Neural cell (in vitro differentiated cells): ENCODE results near the gene AP2A2. TPM values are rescaled to one million over a fixed set of nuclear protein-coding genes. Genes with fewer than 3 reads are reported as not detected.

Source experiments
- H2AFZ ChIP-seq: fragments of 200-600, 300-800 bp; sonication (generic), shearing (Covaris generic); 2 replicates; pipeline ENCODE4 v1.6.0; 2014; ENCODE audit warnings: low read depth, mild to moderate bottlenecking, antibody characterized with exemption, low read length, moderate library complexity
- H3F3A ChIP-seq: fragments of 200-600 bp; shearing (Covaris generic); 2 replicates; pipeline ENCODE4 v1.6.1; 2016; ENCODE audit warnings: mild to moderate bottlenecking, moderate library complexity, mixed read lengths, antibody characterized with exemption, low read length; ENCODE audit not compliant: insufficient read depth, poor library complexity, severe bottlenecking
- H3K27ac ChIP-seq: fragments of 200-600, 300-800 bp; sonication (generic), shearing (Covaris generic); 2 replicates; pipeline ENCODE4 v1.5.1; 2014; ENCODE audit warnings: mild to moderate bottlenecking, low read length, moderate library complexity
- H3K27me3 ChIP-seq: fragments of 300-800, 200-600 bp; sonication (generic), shearing (Covaris generic); 2 replicates; pipeline ENCODE4 v1.6.0; 2014; ENCODE audit warnings: mild to moderate bottlenecking, low read depth, low read length, moderate library complexity; ENCODE audit not compliant: insufficient read depth
- H3K36me3 ChIP-seq: fragments of 300-800, 200-600 bp; sonication (generic), shearing (Covaris generic); 2 replicates; pipeline ENCODE4 v1.5.1; 2014; ENCODE audit warnings: mild to moderate bottlenecking, antibody characterized with exemption, low read length, moderate library complexity; ENCODE audit not compliant: insufficient read depth
- H3K4me2 ChIP-seq: fragments of 300-800, 200-600 bp; sonication (generic), shearing (Covaris generic); 2 replicates; pipeline ENCODE4 v1.6.0; 2014; ENCODE audit warnings: mild to moderate bottlenecking, low read length
- H3K4me3 ChIP-seq: fragments of 300-800, 200-600 bp; sonication (generic), shearing (Covaris generic); 2 replicates; pipeline ENCODE4 v1.5.1; 2014; ENCODE audit warnings: mild to moderate bottlenecking, low read length, moderate library complexity
- H3K79me2 ChIP-seq: fragments of 200-600 bp; shearing (Covaris generic); replicated peaks from 2 replicates; pipeline ENCODE4 v1.6.0; 2014; ENCODE audit warnings: mild to moderate bottlenecking, low read length, moderate library complexity; ENCODE audit not compliant: insufficient read depth
- H3K9ac ChIP-seq: fragments of 300-800, 200-600 bp; sonication (generic), shearing (Covaris generic); 2 replicates; pipeline ENCODE4 v1.6.1; 2016; ENCODE audit warnings: mild to moderate bottlenecking, low read length, mixed read lengths
- H3K9me2 ChIP-seq: fragments of 200-600 bp; shearing (Covaris generic); 2 replicates; pipeline ENCODE4 v1.6.1; 2016; ENCODE audit warnings: mild to moderate bottlenecking, low read length, mixed read lengths; ENCODE audit not compliant: insufficient read depth
- H3K9me3 ChIP-seq: fragments of 200-600, 300-800 bp; sonication (generic), shearing (Covaris generic); 2 replicates; pipeline ENCODE4 v1.6.1; 2016; ENCODE audit warnings: mild to moderate bottlenecking, mixed run types, low read length, moderate library complexity, mixed read lengths
- H4K20me1 ChIP-seq: fragments of 200-600 bp; shearing (Covaris generic); 2 replicates; pipeline ENCODE4 v1.6.1; 2016; ENCODE audit warnings: mild to moderate bottlenecking, mixed run types; ENCODE audit not compliant: insufficient read depth
- CTCF ChIP-seq: fragments of 450-650 bp; IDR thresholded peaks from 2 replicates; pipeline ENCODE4 v1.5.1; 2014; ENCODE audit warnings: antibody characterized with exemption, mild to moderate bottlenecking, moderate library complexity; ENCODE audit not compliant: poor library complexity, severe bottlenecking
- EP300 ChIP-seq: fragments of 450-650 bp; conservative IDR thresholded peaks from 2 replicates; pipeline ENCODE4 v1.6.1; 2014; ENCODE audit warnings: antibody characterized with exemption, mild to moderate bottlenecking, moderate library complexity; ENCODE audit not compliant: poor library complexity, severe bottlenecking
- EZH2 ChIP-seq: fragments of 200-600, 300-800 bp; shearing (Covaris generic), sonication (generic); IDR thresholded peaks from 2 replicates; pipeline ENCODE4 v1.6.1; 2014; ENCODE audit warnings: antibody characterized with exemption, low read length, borderline replicate concordance, mild to moderate bottlenecking; ENCODE audit not compliant: insufficient read depth, poor library complexity, severe bottlenecking
- MXI1 ChIP-seq: fragments of 450-650 bp; conservative IDR thresholded peaks from 2 replicates; pipeline ENCODE4 v1.6.1; 2014; ENCODE audit warnings: antibody characterized with exemption, mild to moderate bottlenecking; ENCODE audit not compliant: poor library complexity, severe bottlenecking
- POLR2AphosphoS5 ChIP-seq: IDR thresholded peaks from 2 replicates; pipeline ENCODE4 v1.6.1; 2012
- RAD21 ChIP-seq: fragments of 450-650 bp; conservative IDR thresholded peaks from 2 replicates; pipeline ENCODE4 v1.6.1; 2014; ENCODE audit warnings: antibody characterized with exemption, mild to moderate bottlenecking, moderate library complexity
- SMC3 ChIP-seq: fragments of 450-650 bp; conservative IDR thresholded peaks from 2 replicates; pipeline ENCODE4 v1.6.1; 2014; ENCODE audit warnings: antibody characterized with exemption, mild to moderate bottlenecking, moderate library complexity; ENCODE audit not compliant: poor library complexity
- TAF1 ChIP-seq: IDR thresholded peaks from 2 replicates; pipeline ENCODE4 v1.6.1; 2012; ENCODE audit warnings: low read depth
- polyA plus RNA-seq: library from polyadenylated mRNA; depleted of rRNA; stranded (reverse); fragments of >200 nt; gene quantifications from 2 replicates; pipeline ENCODE4 v1.2.3, GENCODE V29; 2014
- TF ChIP-seq, protein P1 (sequence below): IDR thresholded peaks from 2 replicates; pipeline ENCODE4 v1.6.1; 2012; ENCODE audit warnings: borderline replicate concordance

Gene AP2A2
- polyA plus RNA-seq, 1 donor from 2014 or later: 46.5 TPM

- TF ChIP-seq TAF1: no peak
- no peak for TF ChIP-seq EP300
- TF ChIP-seq RAD21: no peak
- TF ChIP-seq POLR2AphosphoS5: no peak
- TF ChIP-seq, protein P1, sequence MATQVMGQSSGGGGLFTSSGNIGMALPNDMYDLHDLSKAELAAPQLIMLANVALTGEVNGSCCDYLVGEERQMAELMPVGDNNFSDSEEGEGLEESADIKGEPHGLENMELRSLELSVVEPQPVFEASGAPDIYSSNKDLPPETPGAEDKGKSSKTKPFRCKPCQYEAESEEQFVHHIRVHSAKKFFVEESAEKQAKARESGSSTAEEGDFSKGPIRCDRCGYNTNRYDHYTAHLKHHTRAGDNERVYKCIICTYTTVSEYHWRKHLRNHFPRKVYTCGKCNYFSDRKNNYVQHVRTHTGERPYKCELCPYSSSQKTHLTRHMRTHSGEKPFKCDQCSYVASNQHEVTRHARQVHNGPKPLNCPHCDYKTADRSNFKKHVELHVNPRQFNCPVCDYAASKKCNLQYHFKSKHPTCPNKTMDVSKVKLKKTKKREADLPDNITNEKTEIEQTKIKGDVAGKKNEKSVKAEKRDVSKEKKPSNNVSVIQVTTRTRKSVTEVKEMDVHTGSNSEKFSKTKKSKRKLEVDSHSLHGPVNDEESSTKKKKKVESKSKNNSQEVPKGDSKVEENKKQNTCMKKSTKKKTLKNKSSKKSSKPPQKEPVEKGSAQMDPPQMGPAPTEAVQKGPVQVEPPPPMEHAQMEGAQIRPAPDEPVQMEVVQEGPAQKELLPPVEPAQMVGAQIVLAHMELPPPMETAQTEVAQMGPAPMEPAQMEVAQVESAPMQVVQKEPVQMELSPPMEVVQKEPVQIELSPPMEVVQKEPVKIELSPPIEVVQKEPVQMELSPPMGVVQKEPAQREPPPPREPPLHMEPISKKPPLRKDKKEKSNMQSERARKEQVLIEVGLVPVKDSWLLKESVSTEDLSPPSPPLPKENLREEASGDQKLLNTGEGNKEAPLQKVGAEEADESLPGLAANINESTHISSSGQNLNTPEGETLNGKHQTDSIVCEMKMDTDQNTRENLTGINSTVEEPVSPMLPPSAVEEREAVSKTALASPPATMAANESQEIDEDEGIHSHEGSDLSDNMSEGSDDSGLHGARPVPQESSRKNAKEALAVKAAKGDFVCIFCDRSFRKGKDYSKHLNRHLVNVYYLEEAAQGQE: no peak
- TF ChIP-seq EZH2: no peak
- no peak for TF ChIP-seq MXI1
- no peak for TF ChIP-seq SMC3
- TF ChIP-seq CTCF: no peak
- Histone ChIP-seq H3K36me3 (no peaks in the 10 kb centered on the region), H3K79me2 (no peaks in the 10 kb centered on the region), H3K4me3 (no peak overlapping the region), H2AFZ (no peak overlapping the region), H3K9me3 (no peaks in the 10 kb centered on the region), H3K4me2 (no peak overlapping the region), H4K20me1 (no peaks in the 10 kb centered on the region), H3K9ac (no peak overlapping the region), H3K27me3 (no peaks in the 10 kb centered on the region), H3K27ac (no peak overlapping the region), H3F3A (no peaks in the 10 kb centered on the region), H3K9me2 (no peaks in the 10 kb centered on the region)
These were observed 111.3 kb downstream of the AP2A2 start for GRCh38 chr11:1036931-1037330.

- Histone ChIP-seq H4K20me1 (no peaks in the 10 kb centered on the region), H3F3A (no peaks in the 10 kb centered on the region), H3K79me2 (no peaks in the 10 kb centered on the region), H3K4me2 (no peak overlapping the region), H2AFZ (no peak overlapping the region), H3K9me3 (no peaks in the 10 kb centered on the region), H3K27me3 (no peaks in the 10 kb centered on the region), H3K4me3 (no peak overlapping the region), H3K9me2 (no peaks in the 10 kb centered on the region), H3K36me3 (no peaks in the 10 kb centered on the region), H3K27ac (no peak overlapping the region), H3K9ac (no peak overlapping the region)
- no peak for TF ChIP-seq RAD21
- no peak for TF ChIP-seq CTCF
- TF ChIP-seq TAF1: no peak
These were observed 111.9 kb downstream of the AP2A2 start for GRCh38 chr11:1037506-1038055.
